K562 (cell line): ENCODE measurements around the gene PGA3. TPM values are rescaled to one million over a fixed set of nuclear protein-coding genes. Genes with fewer than 3 reads are reported as not detected.

Source experiments
- ARHGAP35 ChIP-seq: fragments of 450-650 bp; IDR thresholded peaks from 2 replicates; pipeline ENCODE4 v1.6.1; 2018; ENCODE audit not compliant: partially characterized antibody
- BDP1 ChIP-seq: IDR thresholded peaks from 3 replicates; pipeline ENCODE4 v1.6.1; 2011; ENCODE audit not compliant: insufficient read length, insufficient read depth
- CBX8 ChIP-seq: fragments of 200-600 bp; sonication (generic); IDR thresholded peaks from 2 replicates; pipeline ENCODE4 v1.6.1; 2012; ENCODE audit warnings: borderline replicate concordance, mixed run types, low read depth, mild to moderate bottlenecking, moderate library complexity, mixed read lengths, low read length, control low read depth, inconsistent platforms; ENCODE audit not compliant: poor library complexity, severe bottlenecking; ENCODE audit errors: extremely low read depth
- E2F4 ChIP-seq: sonication (generic); formaldehyde crosslinking; IDR thresholded peaks from 2 replicates; pipeline ENCODE4 v1.8.0; 2022; ENCODE audit warnings: mild to moderate bottlenecking, low read depth, missing genetic modification reagents
- ELK1 ChIP-seq: sonication (generic); formaldehyde crosslinking; IDR thresholded peaks from 2 replicates; pipeline ENCODE4 v1.8.1; 2022; ENCODE audit warnings: missing genetic modification reagents
- GATA2 ChIP-seq: sonication (generic); formaldehyde crosslinking; IDR thresholded peaks from 2 replicates; pipeline ENCODE4 v1.4.0; 2020; ENCODE audit warnings: mild to moderate bottlenecking, missing genetic modification reagents
- HBP1 ChIP-seq: fragments of 450-650 bp; formaldehyde crosslinking; IDR thresholded peaks from 2 replicates; pipeline ENCODE4 v1.4.0; 2022; ENCODE audit warnings: missing genetic modification characterization
- HDAC3 ChIP-seq: fragments of 450-650 bp; IDR thresholded peaks from 2 replicates; pipeline ENCODE4 v1.6.1; 2018; ENCODE audit warnings: borderline replicate concordance, mild to moderate bottlenecking, moderate library complexity; ENCODE audit not compliant: partially characterized antibody
- HINFP ChIP-seq: fragments of 450-650 bp; conservative IDR thresholded peaks from 2 replicates; pipeline ENCODE4 v1.6.1; 2016; ENCODE audit warnings: missing genetic modification characterization, low read depth, mild to moderate bottlenecking, control low read depth, missing compliant biosample characterization
- HNRNPK ChIP-seq: fragments of 200-400 bp; formaldehyde crosslinking; IDR thresholded peaks from one replicate; pipeline ENCODE4 v1.6.1; 2018; ENCODE audit warnings: mild to moderate bottlenecking, low read depth, low read length; ENCODE audit not compliant: poor library complexity, severe bottlenecking
- IRF2 ChIP-seq: sonication (generic); formaldehyde crosslinking; IDR thresholded peaks from 2 replicates; pipeline ENCODE4 v1.8.1; 2022; ENCODE audit warnings: mild to moderate bottlenecking, missing genetic modification reagents
- KAT7 ChIP-seq: sonication (generic); formaldehyde crosslinking; IDR thresholded peaks from 2 replicates; pipeline ENCODE4 v1.8.0; 2022; ENCODE audit warnings: missing genetic modification reagents, mild to moderate bottlenecking, borderline replicate concordance
- KDM1A ChIP-seq, 2 experiments: fragments of 450-650 bp; IDR thresholded peaks; 2 replicates each; pipeline ENCODE4 v1.6.1; 2016; ENCODE audit warnings: mild to moderate bottlenecking in 2 of 2
- NCOR1 ChIP-seq: fragments of 450-650 bp; IDR thresholded peaks from 2 replicates; pipeline ENCODE4 v1.6.1; 2016; ENCODE audit warnings: mild to moderate bottlenecking, moderate library complexity
- SMARCE1 ChIP-seq: fragments of 450-650 bp; IDR thresholded peaks from 2 replicates; pipeline ENCODE4 v1.7.1; 2016; ENCODE audit warnings: mild to moderate bottlenecking
- SNIP1 ChIP-seq: fragments of 450-650 bp; IDR thresholded peaks from 2 replicates; pipeline ENCODE4 v1.7.1; 2017; ENCODE audit warnings: low read depth, mild to moderate bottlenecking
- USF1 ChIP-seq: sonication (generic); formaldehyde crosslinking; IDR thresholded peaks from 2 replicates; pipeline ENCODE4 v1.9.0; 2022; ENCODE audit warnings: mild to moderate bottlenecking, missing genetic modification reagents
- ZNF347 ChIP-seq: fragments of 450-650 bp; formaldehyde crosslinking; IDR thresholded peaks from 2 replicates; pipeline ENCODE4 v1.4.0; 2020; ENCODE audit warnings: low read depth, mild to moderate bottlenecking, moderate library complexity
- ZSCAN32 ChIP-seq: fragments of 450-650 bp; formaldehyde crosslinking; IDR thresholded peaks from 2 replicates; pipeline ENCODE4 v1.4.0; 2020; ENCODE audit warnings: mild to moderate bottlenecking, moderate library complexity
- polyA plus RNA-seq, 8 experiments: library from polyadenylated mRNA; depleted of rRNA in 4 of 8; stranded (reverse) in 5 of 8; unstranded in 3 of 8; fragments of >200 nt; fragmentation: Nextera tagmentation in 2 of 8; fragmentation: Illumina TruSeq in 1 of 8; extraction: Ambion mirVana in 2 of 8; extraction: Trizol in 1 of 8; gene quantifications; 2 replicates each; pipeline versions ENCODE4 v1.2.1 to v1.2.3, GENCODE V29; 2011 to 2014; ENCODE audit warnings: inconsistent platforms in 1 of 8, missing spikeins in 1 of 8
- total RNA-seq, 7 experiments: library from RNA; depleted of rRNA in 6 of 7; stranded (reverse); fragments of >200 nt in 6 of 7; fragmentation: Illumina TruSeq in 2 of 7; extraction: Trizol in 2 of 7; gene quantifications; 2 replicates each; pipeline versions ENCODE4 v1.2.1 to v1.2.3, GENCODE V29; 2011 to 2021; ENCODE audit warnings: low replicate concordance in 1 of 7

Gene PGA3
- total and polyA plus RNA-seq, 9 of the 15 experiments (the other 6 are each of a cell fraction or from before 2014, with no cell fraction given) = 0.15 to 0.18 (median 0.18) TPM; not detected in 6

- TF ChIP-seq NCOR1 = no peak
- TF ChIP-seq SMARCE1 = no peak
- no peak for TF ChIP-seq HNRNPK
- TF ChIP-seq HINFP (tag) = no peak
- TF ChIP-seq ELK1 (CRISPR knock-in tag) = no peak
- TF ChIP-seq SNIP1 = no peak
- 0 out of 2 replicates have a peak, but pooled peaks have one; percentile 34 for TF ChIP-seq HBP1 (CRISPR knock-in tag)
- peak; percentile 93 to 97 for TF ChIP-seq KDM1A (IDR thresholded peaks at IDR 0.05)
- no peak for TF ChIP-seq GATA2
- TF ChIP-seq BDP1 = no peak
- TF ChIP-seq E2F4 (CRISPR knock-in tag) = no peak
- TF ChIP-seq ZNF347 = no peak
- TF ChIP-seq USF1 (CRISPR knock-in tag) = no peak
- no peak for TF ChIP-seq IRF2 (CRISPR knock-in tag)
- peak; percentile 70; the same call in 1 of the 2 replicates for TF ChIP-seq KAT7 (CRISPR knock-in tag)
- no peak for TF ChIP-seq ARHGAP35
- no peak for TF ChIP-seq CBX8
- no peak for TF ChIP-seq HDAC3
- no peak for TF ChIP-seq ZSCAN32 (CRISPR knock-in tag)
These were observed 42.7 kb upstream of the PGA3 start (continued) for GRCh38 chr11:61160487-61161189.
